Measurements from ENCODE around the gene LAMA1.

DNA sequence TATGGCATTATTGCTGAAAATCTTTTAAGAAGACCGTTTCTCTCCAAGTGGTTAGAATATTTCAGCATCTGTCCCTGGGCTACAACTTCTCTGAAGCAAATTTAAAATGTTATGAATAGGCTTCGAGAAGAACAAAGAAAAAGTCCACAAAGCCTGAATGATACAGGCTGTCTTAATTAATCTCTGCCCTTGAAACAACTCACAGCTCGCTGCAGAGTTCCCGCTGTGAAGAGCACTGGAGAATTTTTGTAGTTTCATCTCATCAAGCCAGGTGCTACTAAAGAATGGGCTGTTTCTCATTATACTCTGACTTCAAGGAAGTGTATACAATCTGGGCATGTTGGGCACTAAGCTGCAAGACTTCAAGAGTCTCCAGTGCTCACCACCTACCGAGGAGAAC lies 67.6 kb downstream of the LAMA1 start:
- TF ChIP-seq, protein P1, sequence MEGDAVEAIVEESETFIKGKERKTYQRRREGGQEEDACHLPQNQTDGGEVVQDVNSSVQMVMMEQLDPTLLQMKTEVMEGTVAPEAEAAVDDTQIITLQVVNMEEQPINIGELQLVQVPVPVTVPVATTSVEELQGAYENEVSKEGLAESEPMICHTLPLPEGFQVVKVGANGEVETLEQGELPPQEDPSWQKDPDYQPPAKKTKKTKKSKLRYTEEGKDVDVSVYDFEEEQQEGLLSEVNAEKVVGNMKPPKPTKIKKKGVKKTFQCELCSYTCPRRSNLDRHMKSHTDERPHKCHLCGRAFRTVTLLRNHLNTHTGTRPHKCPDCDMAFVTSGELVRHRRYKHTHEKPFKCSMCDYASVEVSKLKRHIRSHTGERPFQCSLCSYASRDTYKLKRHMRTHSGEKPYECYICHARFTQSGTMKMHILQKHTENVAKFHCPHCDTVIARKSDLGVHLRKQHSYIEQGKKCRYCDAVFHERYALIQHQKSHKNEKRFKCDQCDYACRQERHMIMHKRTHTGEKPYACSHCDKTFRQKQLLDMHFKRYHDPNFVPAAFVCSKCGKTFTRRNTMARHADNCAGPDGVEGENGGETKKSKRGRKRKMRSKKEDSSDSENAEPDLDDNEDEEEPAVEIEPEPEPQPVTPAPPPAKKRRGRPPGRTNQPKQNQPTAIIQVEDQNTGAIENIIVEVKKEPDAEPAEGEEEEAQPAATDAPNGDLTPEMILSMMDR (IDR thresholded peaks at IDR 0.05): no peak
- no peak for TF ChIP-seq POLR2A (IDR thresholded peaks at IDR 0.05)
